CD4-positive, alpha-beta T cell (primary cell): ENCODE data around the gene TC2N. TPM values are rescaled to one million over a fixed set of nuclear protein-coding genes. Genes with fewer than 3 reads are reported as not detected.
"Not testable (repeated sequence)": the region's sequence is repeated elsewhere in the genome, so short reads cannot be mapped to it uniquely, and the experiment has no call there.

Experiments used
- ATAC-seq: fragments of 200-7000 bp; cut with Tn5 transposase; one replicate; pipeline ENCODE4 v1.10.0; 2022; ENCODE audit warnings: mild to moderate bottlenecking; ENCODE audit not compliant: poor library complexity
- CTCF ChIA-PET: fragments of 350-600 bp; sonication (Branson Sonifier 250); formaldehyde crosslinking; loops from one replicate; lab custom pipeline; 2021; ENCODE audit warnings: antibody characterized with exemption, inconsistent platforms; lab: Charles Lee
- POLR2A ChIA-PET: fragments of 350-600 bp; sonication (Branson Sonifier 250); formaldehyde crosslinking; loops from one replicate; lab custom pipeline; 2021; ENCODE audit warnings: antibody characterized with exemption, inconsistent platforms; lab: Charles Lee
- DNase-seq, 14 experiments: peaks; one replicate each; pipeline ENCODE4 v3.0.0-alpha.2; 2013 to 2020; ENCODE audit warnings: mixed read lengths in 2 of 14
- H3K27ac ChIP-seq, 2 donors: one replicate each; pipeline versions ENCODE4 v1.5.1 to v1.7.0; 2013; ENCODE audit warnings: low read length in 2 of 2, low read depth in 1 of 2, mild to moderate bottlenecking in 1 of 2
- H3K27me3 ChIP-seq, 2 experiments: 1 replicate in 1 of 2; 2 replicates in 1 of 2; pipeline versions ENCODE4 v1.6.1 to v1.7.0; 2013; ENCODE audit warnings: low read length in 2 of 2, control low read depth in 1 of 2, mild to moderate bottlenecking in 1 of 2, moderate library complexity in 1 of 2; ENCODE audit not compliant: insufficient read depth in 2 of 2, control insufficient read depth in 1 of 2
- H3K36me3 ChIP-seq: one replicate; pipeline ENCODE4 v1.6.1; 2013; ENCODE audit warnings: low read length, control low read depth; ENCODE audit not compliant: insufficient read depth
- H3K4me1 ChIP-seq: one replicate; pipeline ENCODE4 v1.6.1; 2013; ENCODE audit warnings: low read length, control low read depth; ENCODE audit not compliant: insufficient read depth
- H3K4me3 ChIP-seq: one replicate; pipeline ENCODE4 v1.5.1; 2013; ENCODE audit warnings: mild to moderate bottlenecking, low read length, moderate library complexity
- H3K9me3 ChIP-seq, 2 experiments: 1 replicate in 1 of 2; 2 replicates in 1 of 2; pipeline versions ENCODE4 v1.6.1 to v1.7.0; 2013; ENCODE audit warnings: low read length in 2 of 2, mild to moderate bottlenecking in 2 of 2, control low read depth in 1 of 2, moderate library complexity in 1 of 2; ENCODE audit not compliant: control insufficient read depth in 1 of 2, insufficient read depth in 1 of 2
- H3K27ac Mint-ChIP-seq: one replicate; pipeline ENCODE4 v1.8.0; 2020; ENCODE audit warnings: mixed read lengths
- H3K27me3 Mint-ChIP-seq: one replicate; pipeline ENCODE4 v1.8.0; 2021; ENCODE audit warnings: mixed read lengths
- H3K36me3 Mint-ChIP-seq: one replicate; pipeline ENCODE4 v1.8.0; 2021; ENCODE audit warnings: low read depth, mixed read lengths
- H3K4me1 Mint-ChIP-seq: one replicate; pipeline ENCODE4 v1.8.0; 2021; ENCODE audit warnings: low read depth, mixed read lengths
- H3K4me3 Mint-ChIP-seq: one replicate; pipeline ENCODE4 v1.8.0; 2020; ENCODE audit warnings: mild to moderate bottlenecking, mixed read lengths
- H3K9me3 Mint-ChIP-seq: one replicate; pipeline ENCODE4 v1.8.0; 2020; ENCODE audit warnings: mixed read lengths
- intact Hi-C, 2 experiments: fragments of 100-400 bp; cut with DNase I in 1 of 2; cut with micrococcal nuclease in 1 of 2; formaldehyde crosslinking; loops; one replicate each; pipeline versions ENCODE4 v1.15.1 to v1.9.0; 2023 to 2025; cut with DNase I, micrococcal nuclease
- total RNA-seq, 174 experiments: library from RNA in 2 of 174; stranded (reverse) in 2 of 174; gene quantifications; one replicate each; pipeline ENCODE4 v1.2.3 and lab custom pipeline; 2021 to 2026
- TF ChIP-seq, protein P1 (sequence below): fragments of 200-600 bp; IDR thresholded peaks from one replicate; pipeline ENCODE4 v1.8.0; 2022; ENCODE audit warnings: antibody characterized with exemption, mild to moderate bottlenecking

Gene TC2N
- total RNA-seq, 2 experiments from 2014 or later, result 129 to 138 TPM

DNA sequence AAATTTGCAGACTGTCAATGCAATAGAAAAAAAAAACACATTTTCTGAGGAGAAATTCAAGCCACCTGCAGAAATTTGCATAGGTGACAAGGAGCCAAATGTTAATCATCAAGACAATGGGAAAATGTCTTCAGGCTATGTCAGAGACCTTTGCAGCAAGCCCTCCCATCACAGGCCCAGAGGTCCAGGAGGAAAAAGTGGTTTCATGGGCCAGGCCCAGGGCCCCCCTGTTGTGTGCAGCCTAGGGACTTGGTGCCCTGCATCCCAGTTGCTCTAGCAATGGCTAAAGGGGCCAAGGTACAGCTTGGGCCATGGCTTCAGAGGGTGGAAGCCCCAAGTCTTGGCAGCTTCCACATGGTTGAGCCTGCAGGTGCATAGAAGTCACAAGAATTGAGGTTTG is 60.6 kb downstream of the TC2N start:
- Histone ChIP-seq H3K27me3 (no peaks in the 10 kb centered on the region), H3K36me3 (peaks cover 89% of the 10 kb centered on the region), H3K4me3 (no peak overlapping the region), H3K27ac (no peak overlapping the region), H3K9me3 (peaks cover 8 to 28% of the 10 kb centered on the region in 2 experiments), H3K4me1 (no peaks in the 10 kb centered on the region)
- Mint-ChIP-seq H3K4me3 (no peak overlapping the region), H3K36me3 (peaks cover 97% of the 10 kb centered on the region), H3K27me3 (no peaks in the 10 kb centered on the region), H3K27ac (no peak overlapping the region), H3K4me1 (peaks cover 30% of the 10 kb centered on the region), H3K9me3 (peaks cover 20% of the 10 kb centered on the region)
- POLR2A ChIA-PET, result no interaction called here
- DNase-seq, result no peak
- ATAC-seq, result no peak
- CTCF ChIA-PET, result no interaction called here
- TF ChIP-seq, protein P1, sequence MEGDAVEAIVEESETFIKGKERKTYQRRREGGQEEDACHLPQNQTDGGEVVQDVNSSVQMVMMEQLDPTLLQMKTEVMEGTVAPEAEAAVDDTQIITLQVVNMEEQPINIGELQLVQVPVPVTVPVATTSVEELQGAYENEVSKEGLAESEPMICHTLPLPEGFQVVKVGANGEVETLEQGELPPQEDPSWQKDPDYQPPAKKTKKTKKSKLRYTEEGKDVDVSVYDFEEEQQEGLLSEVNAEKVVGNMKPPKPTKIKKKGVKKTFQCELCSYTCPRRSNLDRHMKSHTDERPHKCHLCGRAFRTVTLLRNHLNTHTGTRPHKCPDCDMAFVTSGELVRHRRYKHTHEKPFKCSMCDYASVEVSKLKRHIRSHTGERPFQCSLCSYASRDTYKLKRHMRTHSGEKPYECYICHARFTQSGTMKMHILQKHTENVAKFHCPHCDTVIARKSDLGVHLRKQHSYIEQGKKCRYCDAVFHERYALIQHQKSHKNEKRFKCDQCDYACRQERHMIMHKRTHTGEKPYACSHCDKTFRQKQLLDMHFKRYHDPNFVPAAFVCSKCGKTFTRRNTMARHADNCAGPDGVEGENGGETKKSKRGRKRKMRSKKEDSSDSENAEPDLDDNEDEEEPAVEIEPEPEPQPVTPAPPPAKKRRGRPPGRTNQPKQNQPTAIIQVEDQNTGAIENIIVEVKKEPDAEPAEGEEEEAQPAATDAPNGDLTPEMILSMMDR, result no peak
- intact Hi-C loops, result no loop called here

DNA sequence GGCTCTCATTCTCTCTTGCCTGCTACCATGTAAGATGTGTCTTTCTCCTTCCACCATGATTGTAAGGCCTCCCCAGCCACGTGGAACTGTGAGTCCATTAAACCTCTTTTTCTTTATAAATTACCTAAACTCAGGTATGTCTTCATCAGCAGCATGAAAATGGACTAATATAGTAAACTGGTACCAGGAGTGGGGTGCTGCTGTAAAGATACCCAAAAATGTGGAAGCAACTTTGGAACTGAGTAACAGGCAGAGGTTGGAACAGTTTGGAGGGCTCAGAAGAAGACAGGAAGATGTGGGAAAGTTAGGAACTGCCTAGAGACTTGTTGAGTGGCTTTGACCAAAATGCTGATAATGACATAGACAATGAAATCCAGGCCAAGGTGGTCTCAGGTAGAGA is 61.2 kb downstream of the TC2N start:
- Mint-ChIP-seq H3K9me3 (peaks cover 20% of the 10 kb centered on the region), H3K36me3 (peaks cover 97% of the 10 kb centered on the region), H3K4me1 (peaks cover 32% of the 10 kb centered on the region)
- ChIA-PET CTCF (interaction anchor here (0.7 to 1.4 kb wide), 2 partner anchors 22 to 105 kb away, joined by 3 read pairs; no protein-coding TSS in a partner anchor), POLR2A (interaction anchor here (2.0 kb wide), 1 partner anchor 57 kb away, joined by 4 read pairs; no protein-coding TSS in a partner anchor)
- H3K27ac Mint-ChIP-seq, intact Hi-C loops, H3K27me3 Mint-ChIP-seq, H3K4me3 ChIP-seq, ATAC-seq, H3K27me3 ChIP-seq, H3K4me3 Mint-ChIP-seq, H3K27ac ChIP-seq, H3K4me1 ChIP-seq, DNase-seq: not testable (repeated sequence)
- peaks cover 89% of the 10 kb centered on the region for H3K36me3 ChIP-seq
- H3K9me3 ChIP-seq, result peaks cover 8 to 28% of the 10 kb centered on the region in 2 experiments

DNA sequence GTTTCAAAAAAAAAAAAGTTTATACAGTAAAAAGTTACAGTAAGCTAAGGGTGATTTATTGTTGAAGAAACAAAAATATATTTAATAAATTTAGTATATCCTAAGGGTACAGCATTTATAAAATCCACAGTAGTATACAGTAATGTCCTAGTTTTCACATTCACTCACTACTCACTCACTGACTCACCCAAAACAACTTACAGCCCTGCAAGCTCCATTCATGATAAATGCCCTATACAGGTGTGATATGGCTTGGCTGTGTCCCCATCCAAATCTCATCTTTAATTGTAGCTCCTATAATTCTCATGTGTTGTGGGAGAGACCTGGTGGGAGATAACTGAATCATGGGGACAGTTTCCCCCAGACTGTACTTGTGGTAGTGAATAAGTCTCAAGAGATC is 61.7 kb downstream of the TC2N start:
- peaks cover 32% of the 10 kb centered on the region for H3K4me1 Mint-ChIP-seq
- Histone ChIP-seq H3K27ac (no peak overlapping the region), H3K27me3 (no peaks in the 10 kb centered on the region), H3K36me3 (peaks cover 89% of the 10 kb centered on the region), H3K4me3 (no peak overlapping the region), H3K4me1 (no peaks in the 10 kb centered on the region), H3K9me3 (peaks cover 8 to 26% of the 10 kb centered on the region in 2 experiments)
- no peaks in the 10 kb centered on the region for H3K27me3 Mint-ChIP-seq
- no peak overlapping the region for H3K27ac Mint-ChIP-seq
- intact Hi-C loops, result no loop called here
- POLR2A ChIA-PET, result interaction anchor here (0.7 to 2.0 kb wide), 3 partner anchors 58 to 67 kb away, joined by 3 to 7 read pairs (median 4); partner anchors contain the start of gene TC2N
- H3K4me3 Mint-ChIP-seq, result no peak overlapping the region
- DNase-seq, result no peak
- CTCF ChIA-PET, result interaction anchor here (0.7 to 1.6 kb wide), 3 partner anchors 22 to 106 kb away, joined by 3 to 5 read pairs (median 3); no protein-coding TSS in a partner anchor
- peaks cover 93% of the 10 kb centered on the region for H3K36me3 Mint-ChIP-seq
- H3K9me3 Mint-ChIP-seq, result peaks cover 16% of the 10 kb centered on the region
- TF ChIP-seq, protein P1, result no peak
- ATAC-seq, result no peak
